K562 (cell line): ENCODE data around the gene KCNK1. TPM values are rescaled to one million over a fixed set of nuclear protein-coding genes. Genes with fewer than 3 reads are reported as not detected.

Experiments
- ATAC-seq: fragments of 200-7000 bp; cut with Tn5 transposase; 3 replicates; pipeline ENCODE4 v1.9.1; 2020; ENCODE audit warnings: moderate library complexity
- BruUV-seq: library from RNA; stranded (reverse); fragments of 400-500 nt; replicated peaks from 2 replicates; lab custom pipeline; 2021; lab: Mats Ljungman, UMichigan
- CTCF ChIA-PET: fragments of 300-600 bp; formaldehyde crosslinking; extraction: SDS; loops from one replicate; lab custom pipeline; 2021; ENCODE audit warnings: low intra/inter-chr PET ratio; lab: Yijun Ruan, JAX
- POLR2A ChIA-PET: fragments of 300-600, 350-650 bp; sonication (Branson Sonifier 250); formaldehyde crosslinking; extraction: SDS; loops from one replicate; lab custom pipeline; 2021; ENCODE audit warnings: antibody characterized with exemption, inconsistent platforms; lab: Yijun Ruan, JAX
- DNase-seq, 4 experiments: peaks; one replicate each; pipeline versions ENCODE4 v3.0.0 to v3.0.0-alpha.2; 2011 to 2018; ENCODE audit warnings: low spot score in 3 of 4, mixed read lengths in 3 of 4; ENCODE audit errors: extremely low read depth in 1 of 4
- FAIRE-seq: peaks from 2 replicates; lab custom pipeline; 2011; peaks lifted over from hg19 to GRCh38; lab: Jason Lieb, UNC
- H2AFZ ChIP-seq: 2 replicates; pipeline ENCODE4 v1.6.0; 2011; ENCODE audit warnings: low read depth, low read length, control low read depth, inconsistent platforms
- H3K27ac ChIP-seq: fragments of 200-600 bp; 3 replicates; pipeline ENCODE4 v1.8.0; 2011; ENCODE audit warnings: low read depth, mild to moderate bottlenecking, control low read depth, inconsistent platforms, low read length, moderate library complexity, mixed read lengths; ENCODE audit errors: extremely low read depth
- H3K27me3 ChIP-seq, 2 experiments: fragments of 300-600 bp in 1 of 2; 2 replicates in 1 of 2; 3 replicates in 1 of 2; pipeline versions ENCODE4 v1.6.0 to v1.8.0; 2011; ENCODE audit warnings: inconsistent platforms in 2 of 2, low read length in 2 of 2, mild to moderate bottlenecking in 1 of 2, mixed read lengths in 1 of 2, moderate library complexity in 1 of 2; ENCODE audit not compliant: control insufficient read depth in 2 of 2, insufficient read depth in 2 of 2
- H3K36me3 ChIP-seq: fragments of 300-600 bp; 3 replicates; pipeline ENCODE4 v1.8.0; 2011; ENCODE audit warnings: mild to moderate bottlenecking, low read length, inconsistent platforms; ENCODE audit not compliant: control insufficient read depth, insufficient read depth
- H3K4me1 ChIP-seq, 2 experiments: fragments of 200-600 bp in 1 of 2; replicated peaks in 1 of 2; 2 replicates in 1 of 2; 3 replicates in 1 of 2; pipeline versions ENCODE4 v1.5.1 to v1.8.0; 2011; ENCODE audit warnings: inconsistent platforms in 2 of 2, low read length in 2 of 2, mild to moderate bottlenecking in 1 of 2, mixed read lengths in 1 of 2, moderate library complexity in 1 of 2; ENCODE audit not compliant: control insufficient read depth in 2 of 2, insufficient read depth in 2 of 2
- H3K4me2 ChIP-seq: 2 replicates; pipeline ENCODE4 v1.6.1; 2011; ENCODE audit warnings: low read length, control low read depth, inconsistent platforms, mixed read lengths; ENCODE audit not compliant: insufficient read depth
- H3K4me3 ChIP-seq: fragments of 200-600 bp; sonication (generic), shearing (Covaris generic); 2 replicates; pipeline ENCODE4 v1.5.1; 2016; ENCODE audit warnings: control low read depth, inconsistent platforms
- H3K79me2 ChIP-seq: fragments of 200-600 bp; 3 replicates; pipeline ENCODE4 v1.8.0; 2011; ENCODE audit warnings: low read length, inconsistent platforms; ENCODE audit not compliant: control insufficient read depth, insufficient read depth
- H3K9ac ChIP-seq, 2 experiments: 2 replicates each; pipeline versions ENCODE4 v1.6.0 to v1.6.1; 2011; ENCODE audit warnings: low read depth in 2 of 2, low read length in 2 of 2, control low read depth in 1 of 2, inconsistent platforms in 1 of 2, mild to moderate bottlenecking in 1 of 2, mixed read lengths in 1 of 2; ENCODE audit not compliant: insufficient read depth in 1 of 2
- H3K9me1 ChIP-seq: one replicate; pipeline ENCODE4 v1.6.0; 2011; ENCODE audit warnings: inconsistent platforms, mild to moderate bottlenecking, low read length, moderate library complexity; ENCODE audit not compliant: control insufficient read depth, insufficient read depth
- H3K9me3 ChIP-seq: replicated peaks from 2 replicates; pipeline ENCODE4 v1.5.1; 2011; ENCODE audit warnings: low read depth, low read length, inconsistent platforms; ENCODE audit not compliant: control insufficient read depth, insufficient read depth
- H4K20me1 ChIP-seq: replicated peaks from 2 replicates; pipeline ENCODE4 v1.6.1; 2011; ENCODE audit warnings: low read length, inconsistent platforms, mixed read lengths; ENCODE audit not compliant: control insufficient read depth, insufficient read depth
- CBFA2T2 ChIP-seq: fragments of 450-650 bp; conservative IDR thresholded peaks from 2 replicates; pipeline ENCODE4 v1.6.1; 2017; ENCODE audit warnings: mild to moderate bottlenecking
- CTBP1 ChIP-seq: fragments of 450-650 bp; IDR thresholded peaks from 2 replicates; pipeline ENCODE4 v1.6.1; 2016; ENCODE audit warnings: borderline replicate concordance
- DDX20 ChIP-seq: fragments of 450-650 bp; IDR thresholded peaks from 2 replicates; pipeline ENCODE4 v1.6.1; 2016; ENCODE audit warnings: missing genetic modification characterization, low read depth, mild to moderate bottlenecking, missing compliant biosample characterization, moderate library complexity
- DPF2 ChIP-seq: fragments of 450-650 bp; IDR thresholded peaks from 2 replicates; pipeline ENCODE4 v1.6.1; 2016
- ELF1 ChIP-seq: fragments of 200-800 bp; sonication (Bioruptor generic); IDR thresholded peaks from 2 replicates; pipeline ENCODE4 v1.6.1; 2016; ENCODE audit warnings: missing genetic modification characterization, missing compliant biosample characterization
- ELF2 ChIP-seq: fragments of 250-450 bp; sonication (Bioruptor Pico); IDR thresholded peaks from 2 replicates; pipeline ENCODE4 v1.5.0; 2021; ENCODE audit warnings: mild to moderate bottlenecking
- HCFC1 ChIP-seq: IDR thresholded peaks from 2 replicates; pipeline ENCODE4 v1.6.1; 2012; ENCODE audit warnings: low read depth, low read length, improper control_type of control experiment
- HNRNPH1 ChIP-seq: fragments of 200-400 bp; formaldehyde crosslinking; optimal IDR thresholded peaks from 2 replicates; pipeline ENCODE3; 2017; ENCODE audit warnings: low read depth, mild to moderate bottlenecking, low read length, moderate library complexity
- HNRNPLL ChIP-seq: fragments of 200-400 bp; formaldehyde crosslinking; IDR thresholded peaks from 2 replicates; pipeline ENCODE4 v1.6.1; 2017; ENCODE audit warnings: low read length, low read depth, mild to moderate bottlenecking; ENCODE audit not compliant: poor library complexity, severe bottlenecking
- HSF4 ChIP-seq: fragments of 250-450 bp; sonication (Bioruptor Pico); IDR thresholded peaks from 2 replicates; pipeline ENCODE4 v2.1.2; 2022; ENCODE audit warnings: mild to moderate bottlenecking, moderate library complexity, borderline replicate concordance
- ILK ChIP-seq: fragments of 450-650 bp; IDR thresholded peaks from 2 replicates; pipeline ENCODE4 v1.6.1; 2016; ENCODE audit warnings: missing genetic modification characterization, low read depth, mild to moderate bottlenecking, missing compliant biosample characterization, moderate library complexity, borderline replicate concordance
- MYNN ChIP-seq, 2 experiments: sonication (generic); formaldehyde crosslinking in 1 of 2; IDR thresholded peaks; 2 replicates each; pipeline versions ENCODE4 v1.5.0 to v1.6.1; 2016 to 2020; ENCODE audit warnings: antibody characterized with exemption in 1 of 2, missing genetic modification reagents in 1 of 2
- POLR2G ChIP-seq: fragments of 200-400 bp; formaldehyde crosslinking; IDR thresholded peaks from 2 replicates; pipeline ENCODE4 v1.6.1; 2017; ENCODE audit warnings: low read depth, mild to moderate bottlenecking, antibody characterized with exemption, low read length, moderate library complexity
- RBM34 ChIP-seq: fragments of 200-400 bp; formaldehyde crosslinking; IDR thresholded peaks from 2 replicates; pipeline ENCODE4 v1.6.1; 2018; ENCODE audit warnings: low read length, borderline replicate concordance; ENCODE audit not compliant: insufficient read depth
- RHOXF2B ChIP-seq: fragments of 250-450 bp; sonication (Bioruptor Pico); conservative IDR thresholded peaks from 2 replicates; pipeline ENCODE4 v1.5.1; 2021
- SNIP1 ChIP-seq: fragments of 450-650 bp; IDR thresholded peaks from 2 replicates; pipeline ENCODE4 v1.7.1; 2017; ENCODE audit warnings: low read depth, mild to moderate bottlenecking
- SPI1 ChIP-seq: IDR thresholded peaks from 2 replicates; pipeline ENCODE4 v1.6.1; 2011; ENCODE audit warnings: low read depth, low read length, control low read depth, borderline replicate concordance
- XRCC4 ChIP-seq: IDR thresholded peaks from one replicate; pipeline ENCODE4 v1.6.1; 2011; ENCODE audit not compliant: insufficient read depth, insufficient read length; ENCODE audit errors: extremely low read depth
- ZEB2 ChIP-seq: fragments of 450-650 bp; IDR thresholded peaks from 2 replicates; pipeline ENCODE4 v1.6.1; 2016
- ZFP1 ChIP-seq: fragments of 450-650 bp; formaldehyde crosslinking; IDR thresholded peaks from 2 replicates; pipeline ENCODE4 v1.4.0; 2020; ENCODE audit warnings: mild to moderate bottlenecking, mixed read lengths
- ZNF274 ChIP-seq: IDR thresholded peaks from 2 replicates; pipeline ENCODE4 v1.6.1; 2011; ENCODE audit warnings: low read depth, mild to moderate bottlenecking, low read length, moderate library complexity, borderline replicate concordance
- WGBS: fragments of 100-300 bp; shearing (Covaris generic); methylation state at CpG from one replicate; pipeline ENCODE4 v1.1.6; 2016; ENCODE audit warnings: low coverage, mixed read lengths; ENCODE audit not compliant: insufficient coverage; ENCODE audit errors: missing lambda C conversion rate; 5-methylcytosine and 5-hydroxymethylcytosine counted together
- in situ Hi-C: fragments of 300-500 bp; cut with MboI; formaldehyde crosslinking; loops from 4 replicates; pipeline ENCODE4 v1.15.0; 2018; ENCODE audit warnings: inconsistent platforms, mixed read lengths
- intact Hi-C: fragments of 100-400 bp; cut with micrococcal nuclease; formaldehyde crosslinking; loops from 2 replicates; pipeline ENCODE4 v1.14.2; 2022
- polyA plus RNA-seq, 8 experiments: library from polyadenylated mRNA; depleted of rRNA in 4 of 8; stranded (reverse) in 5 of 8; unstranded in 3 of 8; fragments of >200 nt; fragmentation: Nextera tagmentation in 2 of 8; fragmentation: Illumina TruSeq in 1 of 8; extraction: Ambion mirVana in 2 of 8; extraction: Trizol in 1 of 8; gene quantifications; 2 replicates each; pipeline versions ENCODE4 v1.2.1 to v1.2.3, GENCODE V29; 2011 to 2014; ENCODE audit warnings: inconsistent platforms in 1 of 8, missing spikeins in 1 of 8
- total RNA-seq, 7 experiments: library from RNA; depleted of rRNA in 6 of 7; stranded (reverse); fragments of >200 nt in 6 of 7; fragmentation: Illumina TruSeq in 2 of 7; extraction: Trizol in 2 of 7; gene quantifications; 2 replicates each; pipeline versions ENCODE4 v1.2.1 to v1.2.3, GENCODE V29; 2011 to 2021; ENCODE audit warnings: low replicate concordance in 1 of 7
- TF ChIP-seq, protein P1 (sequence below): fragments of 250-450 bp; sonication (Bioruptor Pico); IDR thresholded peaks from 2 replicates; pipeline ENCODE4 v1.8.0; 2022; ENCODE audit warnings: inconsistent platforms

KCNK1 gene
- total and polyA plus RNA-seq, 9 of the 15 experiments (the other 6 are each of a cell fraction or from before 2014, with no cell fraction given), result 3.1 to 22.7 (median 6.0) TPM

DNA sequence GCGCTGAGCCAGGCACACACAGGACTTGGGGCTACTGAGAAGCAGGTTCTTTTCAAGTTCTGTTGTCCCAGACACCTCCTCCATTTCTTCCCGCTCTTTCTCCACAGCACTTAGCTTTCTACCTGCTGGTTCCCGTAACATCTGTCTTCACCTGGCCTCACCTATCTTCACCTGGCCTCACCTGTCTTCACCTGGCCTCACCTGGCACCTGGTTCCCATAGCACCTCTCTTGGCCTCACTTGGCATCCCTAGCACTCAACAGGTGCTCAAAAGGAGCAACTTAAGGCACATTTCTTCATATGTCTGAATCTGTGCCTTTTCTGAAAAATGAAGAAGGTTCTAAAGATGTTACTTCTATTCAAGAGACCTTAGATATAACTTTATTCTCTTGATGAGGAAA, 10.4 kb downstream of the KCNK1 start:
- ATAC-seq, result no peak
- WGBS, result 98% methylated on average over 3 of the region's 3 CpGs
- peaks cover 12 to 19% of the 10 kb centered on the region in 2 experiments; a peak in 3 of 5 replicates for H3K4me1 ChIP-seq
- FAIRE-seq, result no peak
- no peaks in the 10 kb centered on the region for H3K27me3 ChIP-seq
- CTCF ChIA-PET, result no interaction called here
- H4K20me1 ChIP-seq, result 0 out of 2 replicates have a peak, but pooled peaks cover 4% of the 10 kb centered on the region
- H3K9me1 ChIP-seq, result no peaks in the 10 kb centered on the region
- BruUV-seq, result no TSS peak
- H2AFZ ChIP-seq, result no peak overlapping the region
- H3K9ac ChIP-seq, result peak overlapping the region in 1 of 2 experiments; percentile 5; a peak in 1 of 4 replicates
- intact Hi-C loops, result no loop called here
- no peaks in the 10 kb centered on the region for H3K9me3 ChIP-seq
- no peak for DNase-seq
- peaks cover 34% of the 10 kb centered on the region for H3K79me2 ChIP-seq
- no peak overlapping the region for H3K4me3 ChIP-seq
- in situ Hi-C loops, result no loop called here
- POLR2A ChIA-PET, result no interaction called here
- no peak overlapping the region for H3K27ac ChIP-seq
- peaks cover 11% of the 10 kb centered on the region; the same call in 1 of the 3 replicates for H3K36me3 ChIP-seq
- H3K4me2 ChIP-seq, result no peak overlapping the region
- TF ChIP-seq DPF2 (no peak), XRCC4 (no peak), DDX20 (tag) (no peak), RBM34 (no peak), ZEB2 (peak; percentile 97), ELF1 (tag) (no peak), ILK (tag) (no peak), CBFA2T2 (peak; percentile 15; the same call in 1 of the 2 replicates), HSF4 (CRISPR knock-in tag) (no peak), SNIP1 (no peak), SPI1 (no peak), ZFP1 (CRISPR knock-in tag) (no peak), MYNN (IDR thresholded peaks at IDR 0.05) (no peak), MYNN (CRISPR knock-in tag; IDR thresholded peaks at IDR 0.05) (no peak), CTBP1 (peak; percentile 33; the same call in 1 of the 2 replicates), RHOXF2B (CRISPR knock-in tag) (no peak), ELF2 (no peak), ZNF274 (no peak), POLR2G (no peak), HCFC1 (no peak), HNRNPH1 (no peak), HNRNPLL (no peak)
- TF ChIP-seq, protein P1, sequence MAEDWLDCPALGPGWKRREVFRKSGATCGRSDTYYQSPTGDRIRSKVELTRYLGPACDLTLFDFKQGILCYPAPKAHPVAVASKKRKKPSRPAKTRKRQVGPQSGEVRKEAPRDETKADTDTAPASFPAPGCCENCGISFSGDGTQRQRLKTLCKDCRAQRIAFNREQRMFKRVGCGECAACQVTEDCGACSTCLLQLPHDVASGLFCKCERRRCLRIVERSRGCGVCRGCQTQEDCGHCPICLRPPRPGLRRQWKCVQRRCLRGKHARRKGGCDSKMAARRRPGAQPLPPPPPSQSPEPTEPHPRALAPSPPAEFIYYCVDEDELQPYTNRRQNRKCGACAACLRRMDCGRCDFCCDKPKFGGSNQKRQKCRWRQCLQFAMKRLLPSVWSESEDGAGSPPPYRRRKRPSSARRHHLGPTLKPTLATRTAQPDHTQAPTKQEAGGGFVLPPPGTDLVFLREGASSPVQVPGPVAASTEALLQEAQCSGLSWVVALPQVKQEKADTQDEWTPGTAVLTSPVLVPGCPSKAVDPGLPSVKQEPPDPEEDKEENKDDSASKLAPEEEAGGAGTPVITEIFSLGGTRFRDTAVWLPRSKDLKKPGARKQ (CRISPR knock-in tag), result no peak
